Mesenchymal stem cell (in vitro differentiated cells and primary cell): ENCODE data around the gene CDKN1A.

Experiments used
- DNase-seq: peaks from one replicate; pipeline ENCODE4 v3.0.0-alpha.2; 2013
- H2AFZ ChIP-seq: one replicate; pipeline ENCODE4 v1.6.1; 2013; ENCODE audit warnings: low read depth, mild to moderate bottlenecking, control low read depth, inconsistent platforms, low read length, moderate library complexity
- H2AK5ac ChIP-seq: 2 replicates; pipeline ENCODE4 v1.6.1; 2013; ENCODE audit warnings: low read length, moderate library complexity, mild to moderate bottlenecking, inconsistent platforms; ENCODE audit not compliant: severe bottlenecking
- H2BK120ac ChIP-seq: one replicate; pipeline ENCODE4 v1.6.1; 2013; ENCODE audit warnings: low read depth, mild to moderate bottlenecking, inconsistent platforms, low read length, moderate library complexity
- H2BK12ac ChIP-seq, 2 experiments: one replicate each; pipeline ENCODE4 v1.6.1; 2013; ENCODE audit warnings: inconsistent platforms in 2 of 2, low read length in 2 of 2, mild to moderate bottlenecking in 2 of 2, moderate library complexity in 2 of 2, control low read depth in 1 of 2
- H2BK15ac ChIP-seq: one replicate; pipeline ENCODE4 v1.6.1; 2013; ENCODE audit warnings: mild to moderate bottlenecking, low read depth, inconsistent platforms; ENCODE audit not compliant: poor library complexity, severe bottlenecking
- H2BK5ac ChIP-seq: 2 replicates; pipeline ENCODE4 v1.6.1; 2013; ENCODE audit warnings: low read depth, mild to moderate bottlenecking, low read length, control low read depth, inconsistent platforms; ENCODE audit not compliant: poor library complexity, severe bottlenecking
- H3K14ac ChIP-seq, 2 experiments: one replicate each; pipeline ENCODE4 v1.6.1; 2013; ENCODE audit warnings: inconsistent platforms in 2 of 2, low read length in 2 of 2, control low read depth in 1 of 2, mild to moderate bottlenecking in 1 of 2, moderate library complexity in 1 of 2
- H3K18ac ChIP-seq, 2 experiments: one replicate each; pipeline ENCODE4 v1.6.1; 2013; ENCODE audit warnings: inconsistent platforms in 2 of 2, low read length in 2 of 2, control low read depth in 1 of 2, low read depth in 1 of 2, mild to moderate bottlenecking in 1 of 2
- H3K23ac ChIP-seq, 2 experiments: one replicate each; pipeline ENCODE4 v1.6.1; 2013; ENCODE audit warnings: inconsistent platforms in 2 of 2, low read length in 2 of 2, mild to moderate bottlenecking in 2 of 2, moderate library complexity in 2 of 2, control low read depth in 1 of 2
- H3K27ac ChIP-seq: 2 replicates; pipeline ENCODE4 v1.5.1; 2013; ENCODE audit warnings: mild to moderate bottlenecking, moderate library complexity, low read length, control low read depth, inconsistent platforms; ENCODE audit not compliant: poor library complexity, severe bottlenecking
- H3K27me3 ChIP-seq, 2 experiments: 2 replicates each; pipeline versions ENCODE4 v1.6.1 to v1.7.0; 2013; ENCODE audit warnings: low read length in 2 of 2, mild to moderate bottlenecking in 2 of 2, moderate library complexity in 2 of 2, control low read depth in 1 of 2, inconsistent platforms in 1 of 2; ENCODE audit not compliant: control insufficient read depth in 1 of 2, insufficient read depth in 1 of 2
- H3K36me3 ChIP-seq, 2 experiments: 2 replicates each; pipeline versions ENCODE4 v1.6.1 to v1.7.0; 2013; ENCODE audit warnings: low read length in 2 of 2, control low read depth in 1 of 2, inconsistent platforms in 1 of 2, low read depth in 1 of 2, mild to moderate bottlenecking in 1 of 2; ENCODE audit not compliant: insufficient read depth in 2 of 2, control insufficient read depth in 1 of 2
- H3K4ac ChIP-seq, 2 experiments: one replicate each; pipeline ENCODE4 v1.6.1; 2013; ENCODE audit warnings: inconsistent platforms in 2 of 2, low read length in 2 of 2, mild to moderate bottlenecking in 2 of 2, moderate library complexity in 2 of 2, control low read depth in 1 of 2, low read depth in 1 of 2
- H3K4me1 ChIP-seq: 2 replicates; pipeline ENCODE4 v1.6.1; 2013; ENCODE audit warnings: low read depth, low read length, control low read depth; ENCODE audit not compliant: control insufficient read depth, insufficient read depth
- H3K4me2 ChIP-seq: 2 replicates; pipeline ENCODE4 v1.6.1; 2013; ENCODE audit warnings: low read length, mild to moderate bottlenecking, inconsistent platforms; ENCODE audit not compliant: poor library complexity, severe bottlenecking
- H3K4me3 ChIP-seq, 2 experiments: 2 replicates each; pipeline versions ENCODE4 v1.5.1 to v1.7.0; 2013; ENCODE audit warnings: low read length in 2 of 2, mild to moderate bottlenecking in 2 of 2, control low read depth in 1 of 2, low read depth in 1 of 2; ENCODE audit not compliant: insufficient read depth in 1 of 2
- H3K79me1 ChIP-seq: replicated peaks from 2 replicates; pipeline ENCODE4 v1.6.1; 2013; ENCODE audit warnings: mild to moderate bottlenecking, control low read depth, low read length, inconsistent platforms; ENCODE audit not compliant: poor library complexity, severe bottlenecking
- H3K9ac ChIP-seq: 2 replicates; pipeline ENCODE4 v1.7.0; 2013; ENCODE audit warnings: mild to moderate bottlenecking, low read length, moderate library complexity
- H3K9me3 ChIP-seq: 2 replicates; pipeline ENCODE4 v1.7.0; 2013; ENCODE audit warnings: mild to moderate bottlenecking, low read length; ENCODE audit not compliant: control insufficient read depth
- H4K8ac ChIP-seq: one replicate; pipeline ENCODE4 v1.6.1; 2013; ENCODE audit warnings: inconsistent platforms, mild to moderate bottlenecking, low read length, moderate library complexity
- H4K91ac ChIP-seq: one replicate; pipeline ENCODE4 v1.6.1; 2013; ENCODE audit warnings: mild to moderate bottlenecking, low read length, inconsistent platforms
- WGBS: methylation state at CpG from one replicate; pipeline ENCODE4 v1.1.7; 2013; ENCODE audit warnings: mixed read lengths; 5-methylcytosine and 5-hydroxymethylcytosine counted together

Gene CDKN1A

GRCh38 chr6:36691612-36692011 is 13.1 kb downstream of the CDKN1A start:
- H3K27me3 ChIP-seq, result no peaks in the 10 kb centered on the region
- no peak overlapping the region for H2AFZ ChIP-seq
- no peak overlapping the region for H2BK5ac ChIP-seq
- no peak overlapping the region for H3K23ac ChIP-seq
- no peak overlapping the region for H3K27ac ChIP-seq
- H4K8ac ChIP-seq, result no peak overlapping the region
- no peak overlapping the region for H2BK15ac ChIP-seq
- no peaks in the 10 kb centered on the region for H3K79me1 ChIP-seq
- H3K9ac ChIP-seq, result no peak overlapping the region
- no peak for DNase-seq
- peaks cover 12 to 14% of the 10 kb centered on the region in 2 experiments for H3K36me3 ChIP-seq
- H2AK5ac ChIP-seq, result no peak overlapping the region
- H3K9me3 ChIP-seq, result no peaks in the 10 kb centered on the region
- H3K14ac ChIP-seq, result no peak overlapping the region
- no peak overlapping the region for H3K4ac ChIP-seq
- no peak overlapping the region for H4K91ac ChIP-seq
- no peak overlapping the region for H2BK12ac ChIP-seq
- 95% methylated on average over 2 of the region's 2 CpGs for WGBS
- no peak overlapping the region for H3K4me2 ChIP-seq
- peaks cover 3% of the 10 kb centered on the region for H3K4me1 ChIP-seq
- H3K18ac ChIP-seq, result no peak overlapping the region
- no peak overlapping the region for H2BK120ac ChIP-seq
- H3K4me3 ChIP-seq, result no peak overlapping the region

GRCh38 chr6:36692220-36692619 is 13.7 kb downstream of the CDKN1A start:
- H3K79me1 ChIP-seq, result no peaks in the 10 kb centered on the region
- no peak overlapping the region for H2BK5ac ChIP-seq
- H3K27ac ChIP-seq, result no peak overlapping the region
- H3K9me3 ChIP-seq, result peaks cover 4% of the 10 kb centered on the region
- no peak overlapping the region for H3K4me2 ChIP-seq
- no peak overlapping the region for H3K23ac ChIP-seq
- H4K8ac ChIP-seq, result no peak overlapping the region
- no peak overlapping the region for H4K91ac ChIP-seq
- H2BK120ac ChIP-seq, result no peak overlapping the region
- H3K18ac ChIP-seq, result no peak overlapping the region
- H2AFZ ChIP-seq, result no peak overlapping the region
- H2BK15ac ChIP-seq, result no peak overlapping the region
- no peak overlapping the region for H3K14ac ChIP-seq
- H3K4me3 ChIP-seq, result no peak overlapping the region
- H3K27me3 ChIP-seq, result no peaks in the 10 kb centered on the region
- H3K4ac ChIP-seq, result no peak overlapping the region
- no peak overlapping the region for H2AK5ac ChIP-seq
- WGBS, result 85% methylated on average over 3 of the region's 3 CpGs
- H3K9ac ChIP-seq, result no peak overlapping the region
- H2BK12ac ChIP-seq, result no peak overlapping the region
- no peaks in the 10 kb centered on the region for H3K4me1 ChIP-seq
- peaks cover 7 to 8% of the 10 kb centered on the region in 2 experiments for H3K36me3 ChIP-seq
- no peak for DNase-seq

- Histone ChIP-seq H3K9ac (no peak overlapping the region), H3K79me1 (no peaks in the 10 kb centered on the region), H3K18ac (no peak overlapping the region), H2BK12ac (no peak overlapping the region), H4K8ac (no peak overlapping the region), H4K91ac (no peak overlapping the region), H2BK5ac (no peak overlapping the region), H3K23ac (no peak overlapping the region), H3K4me1 (no peaks in the 10 kb centered on the region), H3K4ac (no peak overlapping the region), H3K14ac (no peak overlapping the region), H2AFZ (no peak overlapping the region), H3K36me3 (peaks cover 0 to 2% of the 10 kb centered on the region in 2 experiments), H3K27me3 (no peaks in the 10 kb centered on the region), H2BK15ac (no peak overlapping the region), H2BK120ac (no peak overlapping the region), H3K4me3 (no peak overlapping the region), H3K27ac (no peak overlapping the region), H3K4me2 (no peak overlapping the region), H2AK5ac (no peak overlapping the region), H3K9me3 (peaks cover 7% of the 10 kb centered on the region)
- WGBS, result 89% methylated on average over 22 of the region's 27 CpGs
- DNase-seq, result no peak
Measured at GRCh38 chr6:36692861-36693702, 14.6 kb downstream of the CDKN1A start.

GRCh38 chr6:36694616-36695015 is 16.1 kb downstream of the CDKN1A start:
- Histone ChIP-seq H2BK5ac (no peak overlapping the region), H3K9me3 (peaks cover 7% of the 10 kb centered on the region), H2AFZ (no peak overlapping the region), H2AK5ac (no peak overlapping the region), H3K4me2 (no peak overlapping the region), H3K27me3 (peaks cover 4 to 5% of the 10 kb centered on the region in 2 experiments), H3K4ac (no peak overlapping the region), H3K18ac (no peak overlapping the region), H3K14ac (no peak overlapping the region), H2BK15ac (no peak overlapping the region), H3K36me3 (no peaks in the 10 kb centered on the region), H2BK120ac (no peak overlapping the region), H2BK12ac (no peak overlapping the region), H3K23ac (no peak overlapping the region), H3K27ac (no peak overlapping the region), H3K79me1 (no peaks in the 10 kb centered on the region), H4K8ac (no peak overlapping the region), H3K9ac (no peak overlapping the region), H4K91ac (no peak overlapping the region), H3K4me1 (no peaks in the 10 kb centered on the region), H3K4me3 (no peak overlapping the region)
- DNase-seq, result no peak
- WGBS, result 94% methylated on average over 6 of the region's 6 CpGs
